ENCODE measurements around the gene ABCB4. TPM values are rescaled to one million over a fixed set of nuclear protein-coding genes. Genes with fewer than 3 reads are reported as not detected.

The ABCB4 gene
- total RNA-seq, 1 donor from 2014 or later = 19.8 TPM

DNA sequence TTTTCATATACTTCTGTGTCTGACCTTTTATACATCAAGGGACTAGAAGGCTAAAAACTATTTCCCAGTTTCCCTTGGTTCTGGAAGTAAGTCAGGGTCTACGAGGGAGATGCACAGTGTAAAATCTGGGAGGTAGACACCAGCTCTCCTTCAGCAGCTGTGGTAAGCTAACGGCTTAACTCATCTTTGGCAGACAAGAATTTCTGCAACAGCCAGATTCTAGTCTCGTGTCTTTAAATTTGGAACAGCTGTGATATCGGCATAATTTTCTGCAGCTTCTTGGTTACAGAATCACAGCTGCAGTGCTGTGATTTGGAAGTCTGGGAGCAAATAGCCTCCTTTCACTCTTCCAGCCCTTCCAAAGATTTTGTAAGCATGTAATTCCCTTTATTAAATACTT is 37.4 kb upstream of the ABCB4 start:
- ChIA-PET CTCF (no interaction called here), POLR2A (no interaction called here)
- H3K4me1 Mint-ChIP-seq = peaks cover 14% of the 10 kb centered on the region

DNA sequence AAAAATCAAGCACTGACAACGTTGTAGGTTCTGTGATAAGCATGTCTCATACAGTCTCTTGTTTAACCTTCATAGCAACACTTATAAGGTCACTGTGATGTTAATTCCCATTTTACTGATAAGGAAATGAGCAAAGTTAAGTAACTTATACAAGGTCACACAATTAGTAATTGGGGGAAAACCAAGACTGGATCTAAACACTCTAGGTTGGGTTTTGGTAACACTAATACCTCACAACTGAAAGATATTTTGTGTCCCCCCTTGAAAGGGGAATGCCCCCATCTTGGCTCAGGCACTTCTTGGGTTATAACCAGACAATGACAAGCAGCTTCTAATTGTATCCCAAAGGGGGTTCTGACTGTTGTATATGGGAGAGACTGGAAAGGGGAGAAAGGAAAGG is 36.0 kb upstream of the ABCB4 start:
- peaks cover 19% of the 10 kb centered on the region for H3K4me1 Mint-ChIP-seq
- no peak for ATAC-seq (ENCODE audit: low read depth)
- POLR2A ChIA-PET = no interaction called here
- DNase-seq = no peak
- intact Hi-C loops (cut with micrococcal nuclease) = no loop called here
- CTCF ChIA-PET = interaction anchor here (0.5 kb wide), 1 partner anchor 51 kb away, joined by 3 read pairs; no protein-coding TSS in a partner anchor
- H3K27me3 Mint-ChIP-seq = no peaks in the 10 kb centered on the region
- H3K9me3 Mint-ChIP-seq = no peaks in the 10 kb centered on the region
- TF ChIP-seq, protein P1, sequence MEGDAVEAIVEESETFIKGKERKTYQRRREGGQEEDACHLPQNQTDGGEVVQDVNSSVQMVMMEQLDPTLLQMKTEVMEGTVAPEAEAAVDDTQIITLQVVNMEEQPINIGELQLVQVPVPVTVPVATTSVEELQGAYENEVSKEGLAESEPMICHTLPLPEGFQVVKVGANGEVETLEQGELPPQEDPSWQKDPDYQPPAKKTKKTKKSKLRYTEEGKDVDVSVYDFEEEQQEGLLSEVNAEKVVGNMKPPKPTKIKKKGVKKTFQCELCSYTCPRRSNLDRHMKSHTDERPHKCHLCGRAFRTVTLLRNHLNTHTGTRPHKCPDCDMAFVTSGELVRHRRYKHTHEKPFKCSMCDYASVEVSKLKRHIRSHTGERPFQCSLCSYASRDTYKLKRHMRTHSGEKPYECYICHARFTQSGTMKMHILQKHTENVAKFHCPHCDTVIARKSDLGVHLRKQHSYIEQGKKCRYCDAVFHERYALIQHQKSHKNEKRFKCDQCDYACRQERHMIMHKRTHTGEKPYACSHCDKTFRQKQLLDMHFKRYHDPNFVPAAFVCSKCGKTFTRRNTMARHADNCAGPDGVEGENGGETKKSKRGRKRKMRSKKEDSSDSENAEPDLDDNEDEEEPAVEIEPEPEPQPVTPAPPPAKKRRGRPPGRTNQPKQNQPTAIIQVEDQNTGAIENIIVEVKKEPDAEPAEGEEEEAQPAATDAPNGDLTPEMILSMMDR (IDR thresholded peaks at IDR 0.05) = no peak
- no peak overlapping the region for H3K27ac Mint-ChIP-seq
- H3K4me3 Mint-ChIP-seq = no peak overlapping the region
- peaks cover 27% of the 10 kb centered on the region for H3K36me3 Mint-ChIP-seq (ENCODE audit: low read depth)

More for the DNA sequence above, 37.4 kb upstream of the ABCB4 start:
- ATAC-seq (ENCODE audit: low read depth) (no peak), DNase-seq (no peak)
- intact Hi-C loops (cut with micrococcal nuclease) = no loop called here
- Mint-ChIP-seq H3K9me3 (no peaks in the 10 kb centered on the region), H3K27ac (no peak overlapping the region), H3K4me3 (no peak overlapping the region), H3K36me3 (ENCODE audit: low read depth) (peaks cover 27% of the 10 kb centered on the region), H3K27me3 (no peaks in the 10 kb centered on the region)
- TF ChIP-seq, protein P1 (IDR thresholded peaks at IDR 0.05) = no peak

DNA sequence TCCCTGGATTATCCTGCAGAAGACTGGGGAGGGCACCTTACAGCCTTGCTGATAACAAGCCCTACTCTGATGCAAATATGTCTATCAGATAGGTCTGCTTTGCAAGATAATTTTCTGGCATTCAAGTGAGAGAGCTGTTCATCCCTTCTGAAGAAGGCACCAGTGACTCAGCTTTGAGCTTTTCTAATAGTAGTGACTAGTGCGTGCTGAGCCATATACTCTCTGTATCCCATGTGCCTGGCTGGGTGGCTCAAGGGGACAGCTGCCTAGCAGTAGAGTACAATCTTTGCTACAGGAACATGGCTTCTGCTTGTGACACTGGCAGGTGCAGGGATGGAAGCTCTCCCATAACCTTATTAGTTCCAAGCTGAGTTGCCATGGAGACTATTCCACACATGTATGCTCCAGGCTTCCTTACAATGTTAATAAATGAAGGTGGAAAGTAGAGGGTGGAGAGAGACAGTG is 35.0 kb upstream of the ABCB4 start:
- DNase-seq (no peak), ATAC-seq (ENCODE audit: low read depth) (no peak)
- H3K4me1 Mint-ChIP-seq = peaks cover 29% of the 10 kb centered on the region
- POLR2A ChIA-PET = no interaction called here
- CTCF ChIA-PET = no interaction called here
- intact Hi-C loops (cut with micrococcal nuclease) = no loop called here
- H3K4me3 Mint-ChIP-seq = no peak overlapping the region
- no peaks in the 10 kb centered on the region for H3K9me3 Mint-ChIP-seq
- H3K36me3 Mint-ChIP-seq (ENCODE audit: low read depth) = peaks cover 24% of the 10 kb centered on the region
- H3K27ac Mint-ChIP-seq = no peak overlapping the region
- H3K27me3 Mint-ChIP-seq = no peaks in the 10 kb centered on the region
- TF ChIP-seq, protein P1 (IDR thresholded peaks at IDR 0.05) = no peak

DNA sequence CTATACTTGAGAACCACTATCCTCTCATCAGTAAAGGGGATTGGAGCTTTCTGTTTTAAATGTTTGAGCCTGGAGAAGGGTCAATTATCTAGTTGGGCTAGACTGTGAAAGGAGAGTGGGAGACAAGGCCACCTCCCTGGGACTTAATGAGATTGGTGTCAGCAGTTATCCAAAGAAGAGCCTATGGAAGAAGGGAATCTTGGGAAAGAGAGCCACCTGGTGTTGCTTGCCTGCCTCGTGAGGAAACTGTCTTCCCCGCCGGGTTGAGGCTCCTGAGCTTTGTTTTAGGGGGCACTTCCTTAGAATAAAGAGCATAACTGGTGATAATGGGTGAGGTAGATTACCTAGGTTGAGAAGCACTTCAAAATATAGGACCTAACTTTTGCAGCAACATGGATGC is 32.0 kb upstream of the ABCB4 start:
- intact Hi-C loops (cut with micrococcal nuclease) = loop anchor here (2.0 to 5.0 kb wide), 4 partner anchors 33 to 663 kb away; partner anchors contain the start of gene ABCB4
- Mint-ChIP-seq H3K27me3 (no peaks in the 10 kb centered on the region), H3K4me3 (no peak overlapping the region), H3K36me3 (ENCODE audit: low read depth) (peaks cover 8% of the 10 kb centered on the region), H3K9me3 (no peaks in the 10 kb centered on the region), H3K4me1 (peaks cover 29% of the 10 kb centered on the region), H3K27ac (no peak overlapping the region)
- DNase-seq (no peak), ATAC-seq (ENCODE audit: low read depth) (no peak)
- ChIA-PET POLR2A (no interaction called here), CTCF (interaction anchor here (1.4 to 2.5 kb wide), 2 partner anchors 33 to 380 kb away, joined by 3 to 11 read pairs; no protein-coding TSS in a partner anchor)
- TF ChIP-seq, protein P1 (IDR thresholded peaks at IDR 0.05) = no peak

DNA sequence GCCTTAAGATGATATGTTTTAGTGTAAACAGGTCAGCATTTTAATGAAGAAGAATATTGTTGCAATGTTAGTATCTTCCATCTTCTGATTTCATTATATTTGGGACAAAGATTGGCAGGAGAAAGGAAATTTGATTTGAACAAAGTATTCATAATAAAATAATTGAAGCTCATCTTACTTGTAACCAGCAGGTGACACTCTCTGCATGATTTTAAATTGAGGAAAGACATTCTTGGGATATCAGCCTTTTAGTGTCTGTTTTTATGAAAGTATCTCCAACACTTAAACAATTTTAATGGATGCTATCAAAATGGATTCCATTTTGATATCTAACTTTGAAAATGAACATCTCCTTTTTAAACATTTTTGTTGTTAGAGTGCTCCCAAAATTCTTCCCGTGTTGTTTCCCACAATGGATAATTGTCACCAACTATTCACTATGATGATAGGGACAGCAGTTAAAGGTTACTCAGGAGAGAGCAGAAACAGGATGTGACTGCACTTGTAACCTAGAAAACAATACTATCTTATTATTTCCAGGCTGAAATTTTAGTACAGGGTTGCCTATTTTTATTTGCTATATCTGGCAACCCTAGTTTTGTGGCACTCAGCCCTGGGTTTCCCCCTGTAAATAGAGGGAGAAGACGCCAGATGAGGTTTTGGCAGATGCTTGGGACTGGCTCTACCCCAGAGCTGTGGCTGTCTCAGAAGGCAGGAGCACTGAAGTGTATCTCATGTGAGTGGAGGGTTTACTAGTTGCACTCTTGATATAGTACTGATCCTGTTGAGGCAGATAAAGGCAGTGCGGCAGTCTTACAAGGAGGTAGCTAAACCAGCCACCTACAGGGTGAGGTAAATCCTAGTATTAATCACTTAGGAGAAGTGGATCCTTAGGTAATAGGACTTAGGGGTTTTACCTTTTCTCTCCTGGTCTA is 31.0 kb upstream of the ABCB4 start:
- Mint-ChIP-seq H3K4me3 (no peak overlapping the region), H3K27ac (peak overlapping the region; percentile 30), H3K27me3 (no peaks in the 10 kb centered on the region), H3K4me1 (peaks cover 29% of the 10 kb centered on the region), H3K36me3 (ENCODE audit: low read depth) (peaks cover 8% of the 10 kb centered on the region), H3K9me3 (no peaks in the 10 kb centered on the region)
- DNase-seq (no peak), ATAC-seq (ENCODE audit: low read depth) (no peak)
- POLR2A ChIA-PET = no interaction called here
- intact Hi-C loops (cut with micrococcal nuclease) = loop anchor here (1.0 to 5.0 kb wide), 5 partner anchors 32 to 664 kb away; partner anchors contain the start of gene ABCB4
- CTCF ChIA-PET = interaction anchor here (0.9 to 2.5 kb wide), 7 partner anchors 12 to 663 kb away, joined by 3 to 11 read pairs (median 5); no protein-coding TSS in a partner anchor
- TF ChIP-seq, protein P1 (IDR thresholded peaks at IDR 0.05) = no peak
